ENCODE results near the gene NTSR2. TPM values are rescaled to one million over a fixed set of nuclear protein-coding genes. Genes with fewer than 3 reads are reported as not detected.

Gene NTSR2
- total and polyA plus RNA-seq, 9 donors: 0.33 to 3.8 (median 0.97) TPM; not detected in 2

DNA sequence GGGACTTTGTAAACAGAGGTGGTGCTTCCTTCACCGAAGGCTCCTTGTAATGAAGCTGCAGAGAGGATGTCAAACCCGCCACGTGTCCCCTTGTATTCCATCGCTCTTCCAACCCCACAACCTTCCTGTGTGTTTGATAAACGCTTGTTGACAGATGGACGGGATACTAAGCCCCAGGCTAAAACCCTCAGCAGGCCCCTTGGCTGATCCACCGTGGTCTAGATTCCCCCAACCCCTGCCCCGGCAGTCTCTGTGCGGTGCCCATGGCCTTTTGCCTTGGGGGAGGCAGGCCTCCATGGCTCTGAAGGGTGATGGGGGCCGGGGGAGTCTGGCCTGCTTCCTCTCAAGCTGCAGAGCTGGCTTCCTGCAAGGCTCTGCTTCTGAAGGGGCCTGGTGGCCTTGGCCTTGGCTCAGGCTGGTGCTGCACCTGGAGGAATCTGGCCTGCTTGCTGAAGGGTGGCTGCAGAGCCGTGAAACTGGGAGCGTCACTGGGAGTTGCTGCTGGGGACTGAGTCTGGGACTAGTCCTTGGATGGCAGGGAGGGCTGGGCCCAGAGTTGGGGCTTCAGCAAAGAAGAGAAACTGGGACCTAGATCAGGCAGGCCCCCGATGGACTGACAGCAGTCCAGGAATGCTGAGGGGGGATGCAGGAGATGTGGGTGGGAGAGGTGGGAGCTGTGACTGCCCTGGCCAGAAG lies 9.6 kb upstream of the NTSR2 start:
- DNase-seq: peak in 2 of 5 donors; percentile 46 to 62
- H3K9me3 ChIP-seq: no peaks in the 10 kb centered on the region
- no peak overlapping the region for H3K4me3 ChIP-seq
- 41 to 57% (median 45%) methylated on average over 13 of the region's 13 CpGs for WGBS, 3 donors
- H3K27me3 ChIP-seq: no peaks in the 10 kb centered on the region
- TF ChIP-seq, protein P1, sequence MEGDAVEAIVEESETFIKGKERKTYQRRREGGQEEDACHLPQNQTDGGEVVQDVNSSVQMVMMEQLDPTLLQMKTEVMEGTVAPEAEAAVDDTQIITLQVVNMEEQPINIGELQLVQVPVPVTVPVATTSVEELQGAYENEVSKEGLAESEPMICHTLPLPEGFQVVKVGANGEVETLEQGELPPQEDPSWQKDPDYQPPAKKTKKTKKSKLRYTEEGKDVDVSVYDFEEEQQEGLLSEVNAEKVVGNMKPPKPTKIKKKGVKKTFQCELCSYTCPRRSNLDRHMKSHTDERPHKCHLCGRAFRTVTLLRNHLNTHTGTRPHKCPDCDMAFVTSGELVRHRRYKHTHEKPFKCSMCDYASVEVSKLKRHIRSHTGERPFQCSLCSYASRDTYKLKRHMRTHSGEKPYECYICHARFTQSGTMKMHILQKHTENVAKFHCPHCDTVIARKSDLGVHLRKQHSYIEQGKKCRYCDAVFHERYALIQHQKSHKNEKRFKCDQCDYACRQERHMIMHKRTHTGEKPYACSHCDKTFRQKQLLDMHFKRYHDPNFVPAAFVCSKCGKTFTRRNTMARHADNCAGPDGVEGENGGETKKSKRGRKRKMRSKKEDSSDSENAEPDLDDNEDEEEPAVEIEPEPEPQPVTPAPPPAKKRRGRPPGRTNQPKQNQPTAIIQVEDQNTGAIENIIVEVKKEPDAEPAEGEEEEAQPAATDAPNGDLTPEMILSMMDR (IDR thresholded peaks at IDR 0.05): no peak
- TF ChIP-seq EP300 (IDR thresholded peaks at IDR 0.05) (no peak), POLR2A (IDR thresholded peaks at IDR 0.05) (no peak)
- peaks cover 28% of the 10 kb centered on the region for H3K4me1 ChIP-seq (ENCODE audit: insufficient read depth)
- no peaks in the 10 kb centered on the region for H3K36me3 ChIP-seq
- peak overlapping the region; percentile 61 to 74 for H3K27ac ChIP-seq
- intact Hi-C loops (cut with DNase I): loop anchor here in 1 of 4 donors (5.0 kb wide), 1 partner anchor 202 kb away; no protein-coding TSS in a partner anchor

GRCh38 chr2:11679016-11679415 lies 9.0 kb upstream of the NTSR2 start:
- no peaks in the 10 kb centered on the region for H3K9me3 ChIP-seq
- peak in 1 of 5 donors; percentile 28 for DNase-seq
- H3K4me3 ChIP-seq: no peak overlapping the region
- intact Hi-C loops (cut with DNase I): no loop called here
- TF ChIP-seq, protein P1 (IDR thresholded peaks at IDR 0.05): no peak
- TF ChIP-seq EP300 (IDR thresholded peaks at IDR 0.05): no peak
- TF ChIP-seq POLR2A (IDR thresholded peaks at IDR 0.05): no peak
- H3K4me1 ChIP-seq (ENCODE audit: insufficient read depth): peaks cover 28% of the 10 kb centered on the region
- 78 to 81% (median 81%) methylated on average over 7 of the region's 7 CpGs for WGBS, 3 donors
- no peaks in the 10 kb centered on the region for H3K36me3 ChIP-seq
- no peaks in the 10 kb centered on the region for H3K27me3 ChIP-seq
- peak overlapping the region in 1 of 2 donors; percentile 74 for H3K27ac ChIP-seq

DNA sequence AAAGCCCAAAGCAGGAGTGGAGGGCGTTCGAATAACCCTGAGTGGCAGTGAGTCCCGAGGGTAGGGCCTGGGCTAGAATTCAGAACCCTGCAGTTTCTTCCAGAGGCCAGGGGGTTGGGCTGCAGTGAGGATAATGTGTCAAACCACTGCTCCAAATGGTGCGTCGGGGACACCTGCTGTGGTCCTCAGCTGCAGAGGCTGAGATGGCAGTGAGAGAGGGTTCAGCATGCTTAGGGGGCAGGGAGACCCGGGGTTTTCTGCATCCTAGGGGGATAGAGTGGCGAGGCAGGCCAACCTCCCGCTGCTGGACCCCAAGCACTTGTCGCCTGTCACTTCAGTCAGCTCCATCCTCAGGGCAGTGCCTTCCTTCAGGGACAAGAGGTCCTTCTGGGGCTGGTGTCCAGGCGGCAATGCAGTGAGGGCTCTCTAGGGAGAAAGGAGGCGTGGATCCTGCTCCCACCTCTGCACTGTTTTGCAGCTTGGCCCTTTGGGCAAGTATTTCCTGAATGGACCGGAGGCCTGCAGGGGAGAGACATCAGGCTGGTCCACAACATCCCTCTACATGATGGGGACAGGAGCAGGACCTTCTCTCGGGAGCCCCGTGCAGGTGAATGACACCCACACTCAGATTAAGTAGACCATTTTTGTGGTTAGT lies 8.4 kb upstream of the NTSR2 start:
- no peak overlapping the region for H3K4me3 ChIP-seq
- DNase-seq: peak in 1 of 5 donors; percentile 31
- intact Hi-C loops (cut with DNase I): no loop called here
- no peaks in the 10 kb centered on the region for H3K27me3 ChIP-seq
- TF ChIP-seq, protein P1 (IDR thresholded peaks at IDR 0.05): no peak
- no peak for TF ChIP-seq EP300 (IDR thresholded peaks at IDR 0.05)
- TF ChIP-seq POLR2A (IDR thresholded peaks at IDR 0.05): no peak
- WGBS, 3 donors: 88 to 91% (median 88%) methylated on average over 14 of the region's 14 CpGs
- no peaks in the 10 kb centered on the region for H3K36me3 ChIP-seq
- no peaks in the 10 kb centered on the region for H3K9me3 ChIP-seq
- H3K27ac ChIP-seq: peak overlapping the region in 1 of 2 donors; percentile 50
- peaks cover 26% of the 10 kb centered on the region for H3K4me1 ChIP-seq (ENCODE audit: insufficient read depth)

GRCh38 chr2:11677136-11678055 lies 7.4 kb upstream of the NTSR2 start:
- WGBS, 3 donors: 66 to 67% (median 67%) methylated on average over 27 of the region's 27 CpGs
- peak in 2 of 5 donors; percentile 51 to 54 for DNase-seq
- no peaks in the 10 kb centered on the region for H3K9me3 ChIP-seq
- no peak for TF ChIP-seq EP300 (IDR thresholded peaks at IDR 0.05)
- no peak for TF ChIP-seq POLR2A (IDR thresholded peaks at IDR 0.05)
- TF ChIP-seq, protein P1 (IDR thresholded peaks at IDR 0.05): no peak
- intact Hi-C loops (cut with DNase I): no loop called here
- no peaks in the 10 kb centered on the region for H3K27me3 ChIP-seq
- no peaks in the 10 kb centered on the region for H3K36me3 ChIP-seq
- H3K4me1 ChIP-seq (ENCODE audit: insufficient read depth): peaks cover 26% of the 10 kb centered on the region
- H3K4me3 ChIP-seq: no peak overlapping the region
- H3K27ac ChIP-seq: peak overlapping the region in 1 of 2 donors; percentile 50

Data from ovary (tissue), 9 donors.